Measurements from ENCODE around the gene C9.
"Not testable (repeated sequence)": the region's sequence is repeated elsewhere in the genome, so short reads cannot be mapped to it uniquely, and the experiment has no call there.

Gene C9

DNA sequence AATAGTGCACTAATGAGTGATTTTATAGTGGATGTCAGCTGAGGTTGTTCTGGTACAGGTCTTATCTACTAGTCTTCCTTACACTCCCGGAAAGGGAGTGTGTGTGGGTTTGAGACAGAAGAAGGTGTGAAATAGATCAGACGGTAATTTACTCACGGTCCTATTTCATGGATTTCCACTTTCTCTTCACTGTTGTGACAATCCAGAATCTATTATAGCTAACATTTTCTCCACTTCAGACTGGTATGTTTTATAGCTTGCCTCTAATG, 7.0 kb upstream of the C9 start:
- no peak for DNase-seq
- ATAC-seq, result no peak

DNA sequence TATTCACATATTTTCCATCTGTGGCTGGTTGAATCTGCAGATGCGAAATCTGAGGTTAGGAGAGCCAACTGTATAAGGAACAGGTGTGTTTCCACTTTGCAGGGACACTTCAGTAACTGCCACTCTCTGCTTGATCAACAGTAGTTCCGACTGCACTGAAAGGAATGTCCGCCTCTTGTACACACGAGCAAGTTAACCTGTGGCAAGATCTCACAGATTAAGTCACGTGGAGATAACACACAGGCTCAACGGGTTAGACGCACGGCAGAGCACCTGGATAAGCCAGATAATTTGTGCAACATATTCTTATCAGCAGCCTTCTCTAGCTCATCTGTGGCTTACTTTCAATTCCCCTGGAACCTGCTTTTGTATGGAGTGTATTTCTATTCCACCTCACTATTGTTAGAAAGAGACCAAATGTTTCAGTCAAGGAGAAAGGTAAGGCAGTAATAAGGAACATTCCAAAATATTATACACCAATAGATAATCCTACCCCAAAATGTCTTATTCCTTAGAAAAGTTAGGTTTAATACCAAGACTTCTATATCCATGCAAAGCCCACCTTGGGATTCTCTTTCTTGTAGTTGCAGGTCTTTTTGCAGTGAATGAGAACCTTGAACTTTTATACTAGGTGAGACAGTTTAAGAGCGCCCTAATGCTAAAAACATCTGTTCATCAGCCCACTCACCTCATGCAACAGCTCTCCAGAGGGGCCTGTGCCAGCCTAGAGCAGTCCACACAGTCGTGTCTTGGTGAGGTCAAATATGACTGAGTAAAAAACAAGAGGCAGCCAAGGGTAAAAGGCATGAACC, 6.5 kb upstream of the C9 start:
- no peak for ATAC-seq
- no peak for DNase-seq

GRCh38 chr5:39369123-39369815, 5.0 kb upstream of the C9 start:
- ATAC-seq (no peak), DNase-seq (no peak)

- ATAC-seq (no peak), DNase-seq (no peak)
Measured at GRCh38 chr5:39368116-39368515, 3.8 kb upstream of the C9 start.

DNA sequence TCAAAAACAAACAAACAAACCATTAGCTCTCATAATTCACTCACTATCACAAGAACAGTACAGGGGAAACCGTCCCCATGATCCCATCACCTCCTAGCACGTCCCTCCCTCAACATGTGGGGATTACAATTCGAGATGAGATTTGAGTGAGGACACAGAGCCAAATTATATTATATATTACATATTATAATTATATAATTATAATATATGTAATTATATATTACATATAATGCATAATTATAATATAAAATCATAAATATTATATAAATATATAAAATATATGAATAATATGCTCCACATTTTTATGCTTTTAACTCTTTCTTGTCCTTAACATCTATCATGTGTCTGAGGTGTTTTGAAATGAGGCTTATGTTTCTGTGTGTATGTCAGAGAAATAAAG, 3.4 kb upstream of the C9 start:
- DNase-seq (no peak), ATAC-seq (no peak)

- no peak for ATAC-seq
- no peak for DNase-seq
Measured at GRCh38 chr5:39363217-39363616, 1.1 kb downstream of the C9 start.

GRCh38 chr5:39362646-39363045, 1.6 kb downstream of the C9 start:
- ATAC-seq, result no peak

DNA sequence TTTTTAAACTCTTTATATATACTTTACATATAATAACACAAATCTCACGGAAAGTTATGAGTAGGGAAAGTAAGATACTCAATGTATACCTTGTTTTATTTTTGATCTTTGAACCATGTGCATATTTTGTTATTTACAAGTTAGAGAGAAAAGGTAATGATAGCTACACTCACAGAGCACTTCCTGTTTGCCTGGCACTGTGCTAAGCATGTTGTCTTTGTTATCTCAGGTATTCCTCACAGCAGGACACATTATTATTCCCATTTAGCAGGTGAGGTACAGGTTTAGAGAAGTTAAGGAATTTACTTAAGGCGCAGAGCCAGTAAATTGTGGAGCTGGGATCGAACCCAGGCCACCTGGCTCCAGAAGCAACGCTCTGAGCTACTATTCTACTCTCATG, 3.0 kb downstream of the C9 start:
- ATAC-seq, result no peak
- DNase-seq, result no peak

More at GRCh38 chr5:39362646-39363045, 1.6 kb downstream of the C9 start:
- no peak for DNase-seq

- no peak for DNase-seq
- ATAC-seq, result no peak
Measured at GRCh38 chr5:39360471-39361111, 3.7 kb downstream of the C9 start.

- DNase-seq (no peak), ATAC-seq (no peak)
Measured at GRCh38 chr5:39356263-39356662, 8.0 kb downstream of the C9 start.

DNA sequence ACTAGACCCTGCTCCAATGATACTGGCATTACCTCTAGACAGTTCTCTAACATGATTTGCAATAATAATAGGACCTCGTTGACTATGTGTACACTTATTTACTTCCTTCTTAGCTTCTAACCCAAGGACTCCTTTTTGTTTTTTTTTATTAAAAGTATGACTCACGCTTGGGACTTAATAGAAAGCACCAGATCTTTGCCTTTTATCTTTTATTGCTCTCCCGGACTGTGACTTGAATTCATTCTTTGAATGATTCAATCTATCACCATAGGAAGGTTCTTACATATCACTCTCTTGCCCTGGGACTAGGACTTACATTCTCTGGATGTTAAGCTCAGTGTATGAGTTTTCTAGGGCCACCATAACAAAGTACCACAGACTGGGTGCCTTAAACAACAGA, 9.0 kb downstream of the C9 start:
- no peak for DNase-seq
- ATAC-seq, result no peak

DNA sequence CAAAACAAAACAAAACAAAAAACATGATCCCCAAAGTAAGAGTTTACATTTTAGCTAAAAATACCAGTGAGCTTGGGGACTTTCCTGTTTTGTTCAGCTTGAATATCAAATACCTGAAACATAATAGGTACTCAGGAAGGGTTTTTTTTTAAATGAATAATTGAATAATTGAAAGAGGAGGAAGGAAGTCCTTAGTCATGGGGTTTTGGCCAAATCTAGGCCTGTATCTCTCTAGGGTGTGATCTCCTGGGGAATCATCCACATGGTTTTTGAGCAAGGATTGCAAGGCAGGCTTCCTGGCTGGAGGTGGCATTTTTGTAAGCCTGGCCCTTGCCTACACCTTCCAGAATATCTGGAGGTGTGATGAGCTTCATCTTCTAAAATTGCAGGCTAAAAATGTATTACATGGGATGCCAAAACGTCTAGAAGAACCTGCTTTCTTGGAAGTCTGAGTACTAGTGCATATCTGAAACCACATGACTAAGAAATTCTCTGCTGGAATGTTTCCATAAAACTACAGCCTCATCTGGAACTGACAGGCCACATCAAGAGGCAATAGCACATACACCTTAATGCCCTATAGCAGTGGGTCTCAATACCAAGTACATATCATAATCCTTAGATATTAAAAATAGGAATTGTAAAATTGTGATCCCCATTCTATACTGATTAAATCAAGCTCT, 10.4 kb downstream of the C9 start:
- no peak for DNase-seq
- ATAC-seq, result no peak

- DNase-seq, result no peak
- no peak for ATAC-seq
Measured at GRCh38 chr5:39352951-39353350, 11.3 kb downstream of the C9 start.

GRCh38 chr5:39352170-39352569, 12.1 kb downstream of the C9 start:
- no peak for ATAC-seq
- DNase-seq, result no peak

DNA sequence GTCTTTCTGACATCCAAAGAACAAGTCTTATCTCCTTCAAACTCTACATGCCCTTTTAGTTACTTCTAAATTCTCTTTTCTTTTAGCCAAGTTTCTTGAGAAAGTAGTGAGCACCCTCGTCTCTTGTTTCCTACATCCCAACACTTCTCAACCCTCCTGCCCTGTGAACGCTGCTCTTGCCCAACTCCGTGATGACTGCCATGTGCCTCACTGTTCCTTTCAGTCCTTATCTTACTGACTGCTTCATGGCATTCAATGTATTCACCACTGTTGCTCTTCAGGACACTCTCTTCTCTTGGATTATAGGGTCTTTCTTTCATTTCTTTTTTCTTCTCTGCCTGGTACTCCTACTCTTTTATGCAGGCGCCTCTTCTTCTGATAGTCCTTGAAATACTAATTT, 14.8 kb downstream of the C9 start:
- DNase-seq, result no peak
- ATAC-seq, result no peak

DNA sequence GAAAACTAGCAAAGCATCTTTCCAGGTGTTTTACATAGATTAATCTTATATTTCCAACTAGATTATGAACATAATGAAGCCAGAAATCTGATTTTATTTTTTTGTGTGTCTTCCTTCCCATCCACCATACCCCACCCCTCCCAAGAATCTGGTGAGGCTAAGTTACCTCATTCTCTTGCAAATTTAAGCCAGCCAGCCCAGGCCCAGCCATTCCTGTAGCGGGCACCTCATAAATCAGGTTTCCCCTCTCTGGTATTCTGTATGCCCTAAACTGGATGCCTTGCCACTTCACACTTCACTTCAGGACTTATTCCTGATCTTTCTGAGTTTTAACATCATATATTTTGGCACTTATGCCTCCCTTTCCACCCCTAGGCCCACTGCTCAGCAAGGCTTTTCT, 21.8 kb downstream of the C9 start:
- ATAC-seq, result no peak
- no peak for DNase-seq

DNA sequence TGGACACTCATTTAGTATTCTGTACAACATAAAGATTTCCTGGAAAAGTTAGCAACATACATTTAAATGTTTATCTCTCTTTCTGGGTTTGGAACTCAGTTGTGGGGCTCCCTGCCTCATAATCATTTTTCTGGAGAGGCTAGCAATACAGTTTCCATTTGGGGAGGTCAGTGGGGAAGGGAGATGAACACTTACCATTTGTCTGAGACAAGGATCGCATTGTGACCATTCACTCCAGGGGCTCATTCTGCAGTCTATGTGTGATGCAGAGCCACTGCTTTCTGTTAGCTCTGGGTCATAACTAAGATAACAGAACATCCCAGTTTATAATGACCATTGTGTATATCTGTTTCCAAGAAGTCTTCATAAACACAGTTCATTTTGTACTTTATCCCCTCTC, 22.4 kb downstream of the C9 start:
- ATAC-seq (no peak), DNase-seq (no peak)

- no peak for DNase-seq
Measured at GRCh38 chr5:39340506-39340905, 23.8 kb downstream of the C9 start.

DNA sequence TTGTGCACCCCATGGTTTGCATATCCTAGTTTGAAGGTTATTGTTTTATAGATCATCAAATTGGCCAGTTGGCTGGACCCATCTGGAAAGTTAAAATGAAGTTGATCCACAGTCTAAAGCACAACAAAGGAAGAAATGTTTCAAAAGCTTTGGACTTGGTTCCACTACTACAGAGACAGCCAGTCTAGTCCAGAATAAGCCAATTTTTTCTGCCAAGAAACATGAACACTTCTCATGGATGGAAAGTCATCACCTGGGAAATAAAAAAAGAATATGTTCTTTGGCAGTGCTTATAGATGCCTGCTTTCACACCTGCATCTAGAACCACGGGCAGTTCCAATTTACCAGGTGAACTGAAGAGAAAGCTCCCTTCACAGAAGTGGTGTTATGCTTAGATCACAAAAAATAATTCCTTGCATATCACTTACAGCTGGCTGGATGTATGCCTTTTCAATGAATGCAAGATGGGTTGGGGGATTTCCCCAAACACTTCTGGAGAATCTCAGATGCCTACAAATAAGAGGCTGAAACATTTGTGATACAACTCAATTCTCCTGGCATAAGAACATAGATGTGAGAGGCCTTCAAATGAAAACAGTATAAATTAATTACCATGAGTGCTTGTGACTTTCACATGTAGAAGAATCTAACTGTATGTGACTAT, 26.9 kb downstream of the C9 start:
- ATAC-seq, result no peak
- no peak for DNase-seq

More at GRCh38 chr5:39340506-39340905, 23.8 kb downstream of the C9 start:
- no peak for ATAC-seq

DNA sequence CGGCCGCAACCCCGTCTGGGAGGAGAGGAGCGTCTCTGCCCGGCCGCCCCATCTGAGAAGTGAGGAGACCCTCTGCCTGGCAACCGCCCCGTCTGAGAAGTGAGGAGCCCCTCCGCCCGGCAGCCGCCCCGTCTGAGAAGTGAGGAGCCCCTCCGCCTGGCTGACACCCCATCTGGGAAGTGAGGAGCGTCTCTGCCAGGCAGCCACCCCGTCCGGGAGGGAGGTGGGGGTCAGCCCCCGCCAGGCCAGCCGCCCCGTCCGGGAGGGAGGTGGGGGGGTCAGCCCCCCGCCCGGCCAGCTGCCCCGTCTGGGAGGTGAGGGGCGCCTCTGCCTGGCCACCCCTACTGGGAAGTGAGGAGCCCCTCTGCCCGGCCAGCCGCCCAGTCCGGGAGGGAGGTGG, 30.0 kb downstream of the C9 start:
- not testable (repeated sequence) for DNase-seq, ATAC-seq

DNA sequence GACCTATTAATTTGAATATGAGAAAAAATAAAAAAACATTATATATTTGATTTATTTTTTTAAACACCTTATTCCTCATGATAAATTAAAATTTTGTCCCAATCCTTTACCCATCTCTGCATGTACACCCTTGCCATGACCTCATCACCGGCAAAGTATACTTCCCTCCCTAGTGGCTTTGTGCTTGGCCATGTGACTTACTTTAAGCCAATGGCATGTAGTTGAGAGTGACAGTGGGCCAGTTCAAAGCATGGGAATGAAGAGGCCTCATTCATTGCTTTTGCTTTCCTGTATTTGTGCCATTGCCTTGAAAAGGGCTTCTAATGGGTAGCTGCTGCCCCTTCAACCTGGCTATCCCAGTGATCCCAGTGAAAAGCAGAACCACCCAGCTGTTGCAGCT, 31.2 kb downstream of the C9 start:
- no peak for DNase-seq

GRCh38 chr5:39331861-39332381, 32.4 kb downstream of the C9 start:
- DNase-seq, result no peak
- ATAC-seq, result no peak

More for the DNA sequence above, 31.2 kb downstream of the C9 start:
- no peak for ATAC-seq
